ENCODE measurements around the gene MACROD2. TPM values are rescaled to one million over a fixed set of nuclear protein-coding genes. Genes with fewer than 3 reads are reported as not detected.

Gene MACROD2
- total and polyA plus RNA-seq, 11 donors = 0.54 to 5.4 (median 2.4) TPM

GRCh38 chr20:15763366-15763765, 1768.0 kb downstream of the MACROD2 start:
- intact Hi-C loops (cut with DNase I) = no loop called here
- no peak overlapping the region for H3K27ac ChIP-seq
- ATAC-seq (no peak), DNase-seq (no peak)
- no peaks in the 10 kb centered on the region for H3K4me1 ChIP-seq
- TF ChIP-seq CTCF (IDR thresholded peaks at IDR 0.05) = no peak
- no peak for TF ChIP-seq POLR2A (IDR thresholded peaks at IDR 0.05)
- H3K27me3 ChIP-seq = no peaks in the 10 kb centered on the region
- no peaks in the 10 kb centered on the region for H3K9me3 ChIP-seq
- no peak overlapping the region for H3K4me3 ChIP-seq
- no peaks in the 10 kb centered on the region for H3K36me3 ChIP-seq

- Histone ChIP-seq H3K27ac (no peak overlapping the region), H3K4me1 (no peaks in the 10 kb centered on the region), H3K9me3 (no peaks in the 10 kb centered on the region), H3K36me3 (no peaks in the 10 kb centered on the region), H3K4me3 (no peak overlapping the region), H3K27me3 (no peaks in the 10 kb centered on the region)
- DNase-seq (no peak), ATAC-seq (no peak)
- intact Hi-C loops (cut with DNase I) = no loop called here
- 37 to 59% (median 42%) methylated on average over 1 of the region's 1 CpG for WGBS, 4 donors
- no peak for TF ChIP-seq POLR2A (IDR thresholded peaks at IDR 0.05)
- TF ChIP-seq CTCF (IDR thresholded peaks at IDR 0.05) = no peak
Observed at GRCh38 chr20:15767586-15767985, 1772.3 kb downstream of the MACROD2 start.

GRCh38 chr20:15767999-15768741, 1772.9 kb downstream of the MACROD2 start:
- Histone ChIP-seq H3K27me3 (no peaks in the 10 kb centered on the region), H3K4me1 (no peaks in the 10 kb centered on the region), H3K27ac (no peak overlapping the region), H3K36me3 (no peaks in the 10 kb centered on the region), H3K4me3 (no peak overlapping the region), H3K9me3 (no peaks in the 10 kb centered on the region)
- DNase-seq = no peak
- 85 to 97% (median 93%) methylated on average over 3 of the region's 3 CpGs for WGBS, 4 donors
- no peak for TF ChIP-seq POLR2A (IDR thresholded peaks at IDR 0.05)
- intact Hi-C loops (cut with DNase I) = no loop called here
- no peak for ATAC-seq

DNA sequence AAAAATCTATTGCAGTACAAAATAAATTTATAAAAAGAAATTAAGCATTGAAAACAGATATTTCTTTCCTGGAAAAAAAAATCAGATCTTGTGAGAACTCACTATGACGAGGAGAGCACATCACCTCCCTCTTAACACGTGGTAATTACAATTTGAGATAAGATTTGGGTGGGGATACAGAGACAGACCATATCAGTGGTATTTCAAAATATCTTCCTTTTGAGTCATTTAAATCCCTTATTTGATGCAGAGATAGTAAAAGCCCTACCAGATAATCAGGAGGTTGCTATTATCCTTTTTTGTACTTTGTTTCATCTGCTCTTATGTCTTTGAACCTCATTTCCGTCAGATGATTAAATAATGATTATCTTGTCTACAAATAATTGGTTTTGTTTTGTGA, 1777.5 kb downstream of the MACROD2 start:
- DNase-seq (no peak), ATAC-seq (no peak)
- Histone ChIP-seq H3K27me3 (no peaks in the 10 kb centered on the region), H3K9me3 (no peaks in the 10 kb centered on the region), H3K36me3 (no peaks in the 10 kb centered on the region), H3K4me1 (no peaks in the 10 kb centered on the region), H3K4me3 (no peak overlapping the region), H3K27ac (no peak overlapping the region)
- WGBS, 4 donors = 58 to 66% (median 61%) methylated on average over 3 of the region's 3 CpGs
- TF ChIP-seq CTCF (IDR thresholded peaks at IDR 0.05) = no peak
- no peak for TF ChIP-seq POLR2A (IDR thresholded peaks at IDR 0.05)
- intact Hi-C loops (cut with DNase I) = no loop called here

DNA sequence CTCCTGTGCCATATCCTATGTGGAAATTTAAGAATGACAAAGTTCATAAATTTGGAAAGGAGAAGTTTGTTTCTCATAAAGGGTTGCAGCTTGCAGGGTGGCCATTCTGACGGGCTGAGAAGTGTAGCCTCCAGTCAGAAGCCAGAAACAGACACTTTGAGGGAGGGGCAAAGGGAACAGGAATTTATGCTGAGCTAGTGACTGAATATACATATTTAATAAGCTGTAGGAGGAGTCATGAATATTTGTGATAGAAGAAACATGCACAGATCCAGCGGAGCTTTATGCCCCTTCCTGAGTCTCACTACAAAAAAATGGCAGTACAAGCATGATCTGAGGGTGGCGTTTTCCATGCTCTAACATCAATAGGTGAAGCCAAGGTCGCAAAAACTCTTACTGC, 1779.6 kb downstream of the MACROD2 start:
- no peak for TF ChIP-seq CTCF (IDR thresholded peaks at IDR 0.05)
- no peak for TF ChIP-seq POLR2A (IDR thresholded peaks at IDR 0.05)
- Histone ChIP-seq H3K4me1 (no peaks in the 10 kb centered on the region), H3K27me3 (no peaks in the 10 kb centered on the region), H3K36me3 (no peaks in the 10 kb centered on the region), H3K4me3 (no peak overlapping the region), H3K9me3 (no peaks in the 10 kb centered on the region), H3K27ac (no peak overlapping the region)
- intact Hi-C loops (cut with DNase I) = no loop called here
- ATAC-seq = no peak
- WGBS, 4 donors = 71 to 90% (median 76%) methylated on average over 4 of the region's 4 CpGs
- DNase-seq = no peak
